Measurements from ENCODE around the gene STRBP.

STRBP gene

DNA sequence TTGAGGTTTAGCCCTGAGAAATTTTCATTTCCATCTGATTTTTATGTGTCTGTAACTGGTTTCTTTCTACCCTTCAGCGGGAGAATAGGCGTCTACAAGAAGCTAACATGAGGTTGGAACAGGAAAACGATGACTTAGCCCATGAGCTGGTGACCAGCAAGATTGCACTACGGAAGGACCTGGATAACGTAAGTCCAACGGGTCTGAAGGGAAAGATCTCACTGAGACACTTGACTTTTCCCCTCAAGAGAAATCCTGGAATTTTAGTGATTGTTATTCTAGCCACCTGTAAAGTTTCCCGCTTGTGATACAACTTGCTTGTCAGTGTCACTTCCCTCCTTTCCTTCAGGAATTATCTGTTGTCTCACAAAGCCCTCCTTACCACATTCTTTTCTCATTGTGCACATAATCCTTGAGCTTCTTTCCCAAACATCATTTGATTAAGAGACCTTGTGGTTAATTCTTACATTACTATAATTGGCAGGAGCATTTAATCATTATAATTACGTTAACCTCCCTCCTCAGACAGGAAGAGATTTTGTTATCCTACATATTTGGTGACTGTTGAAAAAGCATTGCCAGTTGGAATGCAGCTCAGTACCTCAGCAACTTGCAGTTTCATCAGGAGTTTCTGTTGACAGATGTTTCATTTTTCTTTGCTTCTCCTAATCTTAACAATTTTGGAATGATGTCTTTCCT is 178.0 kb downstream of the STRBP start:
- no peak overlapping the region for H3K4me3 Mint-ChIP-seq
- peak overlapping the region; percentile 54 for H3K27ac Mint-ChIP-seq
- H3K36me3 Mint-ChIP-seq (ENCODE audit: low read depth), result peaks cover 69% of the 10 kb centered on the region
- no peaks in the 10 kb centered on the region for H3K9me3 Mint-ChIP-seq
- TF ChIP-seq, protein P1, sequence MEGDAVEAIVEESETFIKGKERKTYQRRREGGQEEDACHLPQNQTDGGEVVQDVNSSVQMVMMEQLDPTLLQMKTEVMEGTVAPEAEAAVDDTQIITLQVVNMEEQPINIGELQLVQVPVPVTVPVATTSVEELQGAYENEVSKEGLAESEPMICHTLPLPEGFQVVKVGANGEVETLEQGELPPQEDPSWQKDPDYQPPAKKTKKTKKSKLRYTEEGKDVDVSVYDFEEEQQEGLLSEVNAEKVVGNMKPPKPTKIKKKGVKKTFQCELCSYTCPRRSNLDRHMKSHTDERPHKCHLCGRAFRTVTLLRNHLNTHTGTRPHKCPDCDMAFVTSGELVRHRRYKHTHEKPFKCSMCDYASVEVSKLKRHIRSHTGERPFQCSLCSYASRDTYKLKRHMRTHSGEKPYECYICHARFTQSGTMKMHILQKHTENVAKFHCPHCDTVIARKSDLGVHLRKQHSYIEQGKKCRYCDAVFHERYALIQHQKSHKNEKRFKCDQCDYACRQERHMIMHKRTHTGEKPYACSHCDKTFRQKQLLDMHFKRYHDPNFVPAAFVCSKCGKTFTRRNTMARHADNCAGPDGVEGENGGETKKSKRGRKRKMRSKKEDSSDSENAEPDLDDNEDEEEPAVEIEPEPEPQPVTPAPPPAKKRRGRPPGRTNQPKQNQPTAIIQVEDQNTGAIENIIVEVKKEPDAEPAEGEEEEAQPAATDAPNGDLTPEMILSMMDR (IDR thresholded peaks at IDR 0.05), result no peak
- no peak for DNase-seq
- no peaks in the 10 kb centered on the region for H3K4me1 Mint-ChIP-seq
- H3K27me3 Mint-ChIP-seq (ENCODE audit: low read depth, poor library complexity), result no peaks in the 10 kb centered on the region

DNA sequence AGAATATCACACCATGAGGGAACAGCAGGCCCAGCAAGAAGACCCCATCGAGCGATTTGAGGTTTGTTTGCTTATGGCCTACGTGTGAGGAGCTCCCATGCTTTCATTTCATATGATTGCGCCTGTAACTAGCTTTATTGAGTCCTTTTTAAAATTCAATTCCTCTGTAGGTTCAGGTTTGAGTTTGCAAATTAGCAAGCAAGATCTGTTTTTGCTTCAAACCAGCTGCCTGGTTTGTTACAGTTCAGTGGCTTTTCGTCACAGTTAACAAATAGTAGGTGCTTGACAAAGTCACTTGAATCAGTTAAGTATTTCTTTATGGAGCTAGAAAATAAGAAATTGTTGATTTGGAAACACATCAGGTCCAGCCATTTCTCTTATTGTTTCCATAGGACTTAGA is 178.6 kb downstream of the STRBP start:
- Mint-ChIP-seq H3K4me1 (peaks cover 5% of the 10 kb centered on the region), H3K9me3 (no peaks in the 10 kb centered on the region), H3K36me3 (ENCODE audit: low read depth) (peaks cover 68% of the 10 kb centered on the region), H3K27ac (peak overlapping the region; percentile 20), H3K4me3 (no peak overlapping the region), H3K27me3 (ENCODE audit: low read depth, poor library complexity) (no peaks in the 10 kb centered on the region)
- TF ChIP-seq, protein P1 (IDR thresholded peaks at IDR 0.05), result no peak
- no peak for DNase-seq

DNA sequence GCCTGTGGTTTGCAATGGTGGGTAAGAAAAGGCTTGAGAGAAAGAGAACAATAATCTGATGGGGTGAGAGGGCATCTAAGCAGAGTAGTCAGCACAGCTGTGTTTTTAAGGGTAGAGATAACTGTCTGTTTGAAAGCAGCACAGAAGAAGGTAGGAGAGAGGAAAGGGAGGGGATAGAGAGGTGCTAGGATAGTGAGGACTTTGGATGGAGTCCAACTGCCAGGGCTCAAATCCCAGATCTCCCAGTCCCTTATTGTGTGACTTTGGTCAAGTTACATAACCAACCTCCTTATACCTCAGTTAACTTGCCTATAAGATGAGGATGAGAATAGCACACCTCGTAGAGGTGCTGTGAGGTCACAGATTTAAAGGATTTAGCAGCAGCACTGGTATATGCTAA is 179.3 kb downstream of the STRBP start:
- Mint-ChIP-seq H3K9me3 (no peaks in the 10 kb centered on the region), H3K4me1 (peaks cover 12% of the 10 kb centered on the region), H3K27me3 (ENCODE audit: low read depth, poor library complexity) (no peaks in the 10 kb centered on the region), H3K27ac (no peak overlapping the region), H3K4me3 (no peak overlapping the region), H3K36me3 (ENCODE audit: low read depth) (peaks cover 67% of the 10 kb centered on the region)
- no peak for DNase-seq
- TF ChIP-seq, protein P1 (IDR thresholded peaks at IDR 0.05), result no peak

DNA sequence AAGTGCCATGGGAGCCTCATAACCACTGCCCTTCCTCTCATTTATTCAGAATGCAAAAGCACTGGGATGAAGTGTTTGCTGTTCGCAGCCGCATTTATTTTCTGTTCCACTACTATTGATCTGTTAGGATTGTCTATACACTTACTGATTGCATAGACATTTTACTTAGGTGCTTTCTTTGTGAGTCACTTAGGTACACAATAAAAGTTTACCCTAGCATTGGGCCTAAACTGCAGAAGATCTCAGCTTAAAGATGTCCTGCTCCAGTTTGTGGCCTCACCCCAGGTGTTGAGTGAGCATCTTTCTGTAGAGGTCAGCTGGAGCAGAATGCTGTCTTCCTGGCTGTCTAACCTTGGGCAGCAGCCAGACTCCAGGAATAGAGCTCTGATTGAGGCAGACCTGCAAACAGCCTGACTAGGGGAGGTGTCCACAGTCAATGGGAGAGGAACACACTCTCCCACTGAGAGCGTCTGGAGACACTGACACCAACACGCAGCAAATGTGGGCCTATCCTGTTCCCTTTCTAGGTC is 181.0 kb downstream of the STRBP start:
- peaks cover 18% of the 10 kb centered on the region for H3K4me1 Mint-ChIP-seq
- no peak overlapping the region for H3K4me3 Mint-ChIP-seq
- H3K27me3 Mint-ChIP-seq (ENCODE audit: low read depth, poor library complexity), result no peaks in the 10 kb centered on the region
- H3K36me3 Mint-ChIP-seq (ENCODE audit: low read depth), result peaks cover 51% of the 10 kb centered on the region
- no peak for DNase-seq
- TF ChIP-seq, protein P1 (IDR thresholded peaks at IDR 0.05), result no peak
- H3K9me3 Mint-ChIP-seq, result no peaks in the 10 kb centered on the region
- no peak overlapping the region for H3K27ac Mint-ChIP-seq

DNA sequence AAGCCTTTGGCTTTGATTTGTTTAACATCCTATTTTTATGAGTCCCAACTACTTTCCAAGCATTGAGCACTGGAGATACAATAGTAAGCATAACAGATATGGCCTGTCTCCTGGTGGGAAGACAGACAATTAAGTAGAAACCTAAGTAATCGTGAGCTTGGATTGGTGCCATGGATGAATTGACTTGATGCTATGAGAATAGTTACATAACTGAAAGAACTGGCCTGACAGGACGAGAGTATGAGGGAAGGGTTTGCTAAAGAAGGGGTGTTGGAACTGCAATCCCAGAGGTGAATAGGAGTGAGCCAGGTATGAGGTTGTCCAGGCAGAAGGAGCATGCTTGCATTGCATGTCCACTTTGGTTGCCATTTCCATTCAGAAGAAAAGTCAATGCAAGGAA is 182.5 kb downstream of the STRBP start:
- no peaks in the 10 kb centered on the region for H3K27me3 Mint-ChIP-seq (ENCODE audit: low read depth, poor library complexity)

More for the DNA sequence above, 182.5 kb downstream of the STRBP start:
- peaks cover 18% of the 10 kb centered on the region for H3K4me1 Mint-ChIP-seq
- H3K27ac Mint-ChIP-seq, result no peak overlapping the region
- H3K4me3 Mint-ChIP-seq, result no peak overlapping the region
- TF ChIP-seq, protein P1 (IDR thresholded peaks at IDR 0.05), result no peak
- DNase-seq, result no peak
- no peaks in the 10 kb centered on the region for H3K9me3 Mint-ChIP-seq
- H3K36me3 Mint-ChIP-seq (ENCODE audit: low read depth), result peaks cover 44% of the 10 kb centered on the region
